NCI-H1694 (cell line): ENCODE measurements around the gene SLC35E4.
"Not testable (repeated sequence)": the region's sequence is repeated elsewhere in the genome, so short reads cannot be mapped to it uniquely, and the experiment has no call there.

Source experiments
- DNase-seq: peaks from one replicate; lab custom pipeline; 2025; lab: John Stamatoyannopoulos, UW

The SLC35E4 gene, protein sequence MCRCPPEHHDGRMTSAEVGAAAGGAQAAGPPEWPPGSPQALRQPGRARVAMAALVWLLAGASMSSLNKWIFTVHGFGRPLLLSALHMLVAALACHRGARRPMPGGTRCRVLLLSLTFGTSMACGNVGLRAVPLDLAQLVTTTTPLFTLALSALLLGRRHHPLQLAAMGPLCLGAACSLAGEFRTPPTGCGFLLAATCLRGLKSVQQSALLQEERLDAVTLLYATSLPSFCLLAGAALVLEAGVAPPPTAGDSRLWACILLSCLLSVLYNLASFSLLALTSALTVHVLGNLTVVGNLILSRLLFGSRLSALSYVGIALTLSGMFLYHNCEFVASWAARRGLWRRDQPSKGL

DNA sequence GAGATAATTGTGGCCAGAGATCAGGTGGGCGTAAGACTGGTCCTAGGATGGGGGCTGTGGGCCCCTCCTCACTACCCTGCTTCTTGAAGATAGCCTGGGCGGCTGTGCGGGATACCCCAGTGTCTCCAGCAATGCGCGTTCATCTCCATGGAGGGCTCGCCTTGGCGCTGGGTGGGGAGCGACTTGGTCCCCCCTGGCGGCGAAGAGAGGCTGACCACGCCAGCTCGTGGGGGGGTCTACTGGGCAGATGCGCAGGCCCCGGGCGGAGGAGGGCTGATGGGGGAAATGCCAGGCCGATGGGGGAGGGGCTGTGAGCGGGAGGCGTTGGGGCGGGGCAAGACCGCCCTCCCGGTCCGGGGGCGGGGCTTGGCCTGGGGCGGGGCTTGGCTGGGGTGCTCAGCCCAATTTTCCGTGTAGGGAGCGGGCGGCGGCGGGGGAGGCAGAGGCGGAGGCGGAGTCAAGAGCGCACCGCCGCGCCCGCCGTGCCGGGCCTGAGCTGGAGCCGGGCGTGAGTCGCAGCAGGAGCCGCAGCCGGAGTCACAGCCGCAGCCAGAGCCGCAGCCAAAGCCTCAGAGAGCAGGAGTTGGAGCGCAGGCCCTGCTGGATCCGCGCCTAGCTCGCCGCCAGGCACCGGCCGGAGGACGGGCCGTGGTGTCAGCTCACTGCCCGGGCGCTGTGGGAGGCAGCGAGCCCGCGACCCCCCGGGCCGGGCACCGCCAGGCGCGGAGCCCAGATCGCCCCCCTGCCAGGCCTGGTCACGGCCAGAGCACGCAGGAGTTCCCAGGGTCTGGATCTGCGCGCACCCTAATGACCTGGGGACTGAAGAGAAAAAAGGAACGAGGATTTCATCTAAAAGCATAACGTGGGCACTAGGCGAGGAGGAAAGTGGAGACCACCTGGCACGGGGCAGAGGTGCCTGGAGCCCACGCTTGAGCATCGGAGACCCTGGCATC, at the start of gene SLC35E4:
TSS of gene SLC35E4 (plus strand) at position 509 of the 953 bp plus-strand sequence. CDS start 670 bp downstream, outside the sequence.
- peak; percentile 61 for DNase-seq

DNA sequence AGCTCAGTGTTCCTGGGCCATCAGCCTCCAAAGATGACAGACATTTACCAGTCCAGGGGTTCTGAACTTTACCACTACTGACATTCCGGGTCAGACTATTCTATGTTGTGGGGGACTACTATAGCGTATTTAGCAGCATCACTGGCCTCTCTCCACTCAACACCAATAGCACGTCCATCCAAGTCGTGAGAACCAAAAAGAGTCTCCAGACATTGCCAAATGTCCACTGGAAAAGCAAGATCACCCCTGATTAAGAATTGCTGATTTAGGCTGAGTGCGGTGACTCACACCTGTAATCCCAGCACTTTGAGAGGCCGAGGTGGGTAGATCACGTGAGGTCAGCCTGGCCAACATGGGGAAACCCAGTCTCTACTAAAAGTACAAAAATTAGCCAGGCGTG, 49.2 kb upstream of the SLC35E4 start:
- DNase-seq: no peak

DNA sequence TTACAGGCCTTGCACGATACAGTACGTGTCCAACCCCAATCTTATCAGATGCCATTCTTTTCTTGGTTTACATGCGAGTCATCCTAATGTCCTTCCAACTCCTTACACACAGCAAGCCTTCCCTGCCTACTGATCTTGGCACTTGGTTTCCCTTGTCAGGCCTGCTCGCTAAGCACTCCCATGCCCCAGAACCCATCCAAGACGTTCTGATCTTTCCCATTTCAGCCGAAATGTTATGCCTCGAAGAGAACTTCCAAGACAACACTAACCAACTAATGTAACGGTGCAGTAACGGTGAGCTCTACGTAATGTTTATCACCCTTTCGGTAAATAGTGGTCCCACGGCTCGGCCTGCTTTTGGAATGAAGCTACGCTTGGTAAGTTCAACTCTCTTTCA, 44.4 kb upstream of the SLC35E4 start:
- no peak for DNase-seq

DNA sequence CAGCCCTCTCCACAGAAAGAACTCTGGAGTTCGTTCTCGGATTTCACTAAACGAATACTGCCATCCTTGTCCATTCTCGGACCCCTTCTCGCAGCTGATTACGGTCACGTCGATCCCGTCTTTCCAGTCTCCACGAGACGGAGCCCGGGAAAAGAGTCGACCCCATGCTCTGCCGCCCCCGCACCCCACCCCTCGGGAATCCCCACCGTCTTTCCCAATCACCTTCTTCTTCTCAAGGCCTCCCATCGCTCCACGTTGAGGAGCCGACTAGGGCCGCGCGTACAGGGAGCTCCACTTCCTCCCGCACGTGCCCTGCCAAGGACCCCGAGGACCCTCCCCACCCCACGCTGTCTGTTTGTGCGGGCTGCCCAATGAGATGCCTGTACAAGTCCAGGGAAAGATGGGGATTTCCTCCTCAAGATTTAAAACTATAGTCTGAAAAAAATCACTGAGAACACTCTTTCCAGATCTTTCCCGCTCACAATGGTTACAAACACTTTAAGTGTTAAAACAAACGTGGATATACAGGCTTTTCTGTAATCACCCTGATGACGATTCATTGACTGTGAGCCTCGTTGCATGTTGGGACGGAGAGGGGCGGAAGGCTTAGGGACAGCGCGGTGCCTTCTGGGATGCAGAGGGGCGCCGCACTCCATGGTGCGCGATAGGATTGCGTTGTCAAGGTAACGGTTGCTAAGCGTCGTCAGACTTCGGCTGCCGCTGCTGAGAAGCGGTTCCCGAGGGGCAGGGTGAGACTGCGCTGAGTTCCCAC, 43.8 kb upstream of the SLC35E4 start, which contains the start of gene PES1:
TSS of gene PES1 (minus strand) at position 323 of the 772 bp plus-strand sequence. CDS start at position 246, 77 bp downstream.
- DNase-seq: peak; percentile 96

DNA sequence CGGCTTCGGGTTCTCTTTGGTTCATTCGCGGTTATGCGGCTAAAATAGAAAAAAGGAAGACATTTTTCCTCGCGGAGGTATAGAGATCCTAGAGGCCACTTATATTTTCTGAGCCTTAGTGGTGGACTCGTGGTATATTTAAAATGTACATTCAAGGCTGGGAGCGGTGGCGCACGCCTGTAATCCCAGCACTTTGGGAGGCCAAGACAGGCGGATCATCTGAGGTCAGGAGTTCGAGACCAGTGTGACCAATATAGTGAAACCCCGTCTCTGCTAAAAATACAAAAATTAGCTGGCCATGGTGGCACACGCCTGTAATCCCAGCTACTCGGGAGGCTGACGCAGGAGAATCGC, 43.2 kb upstream of the SLC35E4 start:
- not testable (repeated sequence) for DNase-seq

DNA sequence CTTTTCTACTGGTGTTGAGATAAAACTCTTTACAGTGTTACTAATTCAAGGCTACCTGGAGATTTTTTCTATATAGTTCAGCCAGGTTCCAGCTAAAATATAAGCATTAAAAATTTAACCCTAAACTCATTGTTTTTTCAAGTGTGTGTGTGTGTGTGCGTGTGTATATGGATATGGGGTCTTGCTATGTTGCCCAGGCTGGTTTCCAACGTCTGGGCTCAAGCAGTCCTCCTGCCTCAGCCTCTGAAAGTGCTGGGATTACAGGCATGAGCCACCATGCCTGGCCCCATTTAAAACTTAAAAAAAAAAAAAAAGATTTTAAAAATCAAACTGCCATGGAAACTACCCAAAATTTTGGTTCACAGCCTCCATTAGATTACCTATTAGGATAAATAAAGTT, 39.4 kb upstream of the SLC35E4 start:
- DNase-seq: no peak

DNA sequence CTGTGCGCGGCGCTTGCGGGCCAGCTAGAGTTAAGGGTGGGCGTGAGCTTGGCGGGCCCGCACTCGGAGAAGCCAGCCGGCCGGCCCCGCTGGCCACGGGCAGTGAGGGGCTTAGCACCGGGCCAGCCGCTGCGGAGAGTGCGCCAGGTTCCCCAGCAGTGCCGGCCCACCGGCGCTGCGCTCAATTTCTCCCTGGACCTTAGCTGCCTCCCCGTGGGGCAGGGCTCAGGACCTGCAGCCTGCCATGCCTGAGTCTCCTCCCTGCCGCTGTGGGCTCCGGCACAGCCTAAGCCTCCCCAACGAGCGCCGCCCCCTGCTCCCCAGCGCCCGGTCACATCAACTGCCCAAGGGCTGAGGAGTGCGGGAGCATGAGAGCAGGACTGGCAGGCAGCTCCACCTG, 38.7 kb upstream of the SLC35E4 start:
- DNase-seq: no peak

DNA sequence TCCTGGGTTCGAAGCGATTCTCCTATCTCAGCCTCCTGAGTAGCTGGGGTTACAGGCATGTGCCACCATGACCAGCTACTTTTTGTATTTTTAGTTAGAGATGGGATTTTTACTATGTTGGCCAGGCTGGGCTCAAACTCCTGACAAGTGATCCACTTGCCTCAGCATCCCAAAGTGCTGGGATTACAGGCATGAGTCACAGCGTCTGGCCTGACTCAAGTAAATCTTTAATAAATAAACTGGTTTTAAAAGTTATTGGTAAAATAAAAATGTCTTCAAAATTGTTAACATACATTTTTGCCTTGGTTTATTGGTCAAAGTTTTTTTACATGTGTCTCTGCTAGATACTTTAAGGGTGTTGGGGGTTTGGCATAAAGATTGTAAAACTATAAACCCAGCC, 36.6 kb upstream of the SLC35E4 start:
- no peak for DNase-seq

DNA sequence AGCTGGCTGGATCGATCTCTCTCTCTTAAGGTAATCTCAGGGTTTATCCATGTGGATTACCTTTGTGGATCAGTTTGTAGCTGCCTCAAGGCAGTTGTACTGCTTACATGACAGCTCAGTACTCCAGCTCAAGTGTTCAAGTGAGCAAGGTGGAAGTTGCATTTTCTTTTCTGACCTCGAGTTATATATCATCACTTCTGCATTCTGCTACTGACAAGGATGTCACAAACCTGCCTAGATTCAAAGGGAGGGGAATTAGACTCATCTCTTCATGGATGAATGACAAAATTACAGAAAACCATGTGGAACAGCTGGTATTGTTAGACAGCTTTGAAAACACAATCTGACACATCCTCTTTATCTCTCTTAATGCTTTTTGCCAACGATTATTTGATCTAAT, 34.7 kb upstream of the SLC35E4 start:
- peak; percentile 50 for DNase-seq

DNA sequence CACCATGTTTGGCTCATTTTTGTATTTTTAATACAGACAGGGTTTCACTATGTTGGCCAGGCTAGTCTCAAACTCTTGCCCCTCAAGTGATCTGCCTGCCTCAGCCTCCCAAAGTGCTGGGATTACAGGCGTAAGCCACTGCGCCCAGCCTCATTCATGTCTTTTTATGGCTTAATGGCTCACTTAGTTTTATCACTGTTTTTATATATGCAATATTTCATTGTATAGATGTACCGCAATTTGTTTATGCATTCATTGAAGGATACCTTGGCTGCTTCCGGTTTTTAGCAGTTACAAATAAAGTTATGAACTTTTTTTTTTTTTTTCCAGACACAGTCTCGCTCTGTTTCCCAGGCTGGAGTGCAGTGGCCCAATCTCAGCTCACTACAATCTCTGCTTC, 34.1 kb upstream of the SLC35E4 start:
- DNase-seq: no peak

DNA sequence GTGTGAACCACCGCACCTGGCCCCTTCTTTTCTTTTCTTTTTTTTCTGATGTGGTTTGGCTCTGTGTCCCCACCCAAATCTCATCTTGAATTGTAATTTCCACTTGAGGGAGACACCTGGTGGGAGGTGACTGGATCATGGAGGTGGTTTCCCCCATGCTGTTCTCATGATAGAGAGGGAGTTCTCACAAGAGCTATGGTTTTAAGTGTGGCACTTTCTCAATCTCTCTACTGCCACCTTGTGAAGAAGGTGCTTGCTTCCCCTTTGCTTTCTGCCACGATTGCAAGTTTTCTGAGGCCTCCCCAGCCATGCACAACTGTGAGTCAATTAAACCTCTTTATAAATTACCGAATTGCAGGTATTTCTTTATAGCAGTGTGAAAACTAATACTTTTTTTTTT, 33.5 kb upstream of the SLC35E4 start:
- no peak for DNase-seq

DNA sequence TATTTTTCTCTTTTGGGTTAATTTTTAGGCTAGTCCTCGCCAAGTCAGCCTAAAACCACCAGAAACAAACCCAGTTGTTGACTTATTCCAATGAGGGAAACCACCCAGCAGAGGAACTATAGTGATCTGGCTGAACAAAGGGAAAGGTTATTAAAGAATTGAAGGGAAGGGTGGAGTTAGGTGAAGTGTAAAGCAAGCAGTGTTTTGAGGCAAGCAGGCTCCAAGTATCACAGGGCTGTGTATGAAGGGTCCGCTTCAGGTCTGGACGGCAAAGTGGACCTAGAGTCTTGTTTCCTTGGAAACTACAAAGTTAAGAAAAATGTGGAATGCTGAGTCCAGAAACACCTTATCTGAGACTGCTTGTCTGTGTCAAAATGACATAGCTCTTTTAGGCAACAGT, 31.8 kb upstream of the SLC35E4 start:
- no peak for DNase-seq

DNA sequence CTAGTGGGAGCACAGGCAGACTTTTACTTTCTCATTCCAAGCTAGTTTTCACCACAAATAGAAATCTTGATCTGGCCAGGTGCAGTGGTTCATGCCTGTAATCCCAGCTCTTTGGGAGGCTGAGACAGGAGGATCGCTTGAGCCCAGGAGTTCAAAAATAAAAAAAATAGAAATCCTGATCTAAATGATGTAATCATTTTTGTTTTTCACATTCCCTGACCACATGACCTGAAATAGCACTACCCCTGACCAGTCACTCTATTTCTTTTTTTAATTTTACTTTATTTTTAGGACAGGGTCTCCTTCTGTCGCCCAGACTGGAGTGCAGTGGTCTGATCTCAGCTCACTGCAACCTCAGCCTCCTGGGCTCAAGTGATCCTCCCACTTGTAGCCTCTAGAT, 30.9 kb upstream of the SLC35E4 start:
- no peak for DNase-seq

DNA sequence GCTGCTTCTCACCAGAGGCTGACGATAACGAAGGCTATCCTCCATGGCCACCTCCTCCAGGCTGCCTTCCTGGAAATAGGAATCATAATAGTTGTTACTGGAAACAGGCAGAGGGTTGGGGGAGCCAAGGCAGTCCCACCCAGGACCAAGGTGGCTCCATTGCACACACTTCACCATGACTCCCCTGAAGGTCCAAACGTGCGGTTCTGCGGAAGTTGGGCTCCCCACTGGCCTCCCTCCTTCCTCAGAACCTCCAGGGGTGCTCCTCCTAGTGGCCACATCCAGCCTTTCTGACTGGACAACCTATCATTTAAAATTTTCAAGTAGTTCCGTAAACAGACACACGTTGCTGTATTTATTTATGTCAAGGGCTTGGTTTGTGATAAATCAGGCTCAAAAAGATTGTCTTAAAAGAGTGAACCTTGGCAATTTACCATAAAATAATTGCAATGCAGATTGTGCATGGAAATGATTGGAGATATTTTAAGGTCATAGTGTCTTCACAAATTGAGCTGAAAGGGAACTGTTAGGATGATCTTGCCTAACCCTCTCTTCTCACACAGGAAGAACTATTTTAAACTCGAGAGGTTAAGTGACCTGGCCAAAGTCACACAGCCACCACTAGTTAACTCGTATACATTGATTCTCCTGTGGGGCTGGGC, 30.0 kb upstream of the SLC35E4 start:
- no peak for DNase-seq

DNA sequence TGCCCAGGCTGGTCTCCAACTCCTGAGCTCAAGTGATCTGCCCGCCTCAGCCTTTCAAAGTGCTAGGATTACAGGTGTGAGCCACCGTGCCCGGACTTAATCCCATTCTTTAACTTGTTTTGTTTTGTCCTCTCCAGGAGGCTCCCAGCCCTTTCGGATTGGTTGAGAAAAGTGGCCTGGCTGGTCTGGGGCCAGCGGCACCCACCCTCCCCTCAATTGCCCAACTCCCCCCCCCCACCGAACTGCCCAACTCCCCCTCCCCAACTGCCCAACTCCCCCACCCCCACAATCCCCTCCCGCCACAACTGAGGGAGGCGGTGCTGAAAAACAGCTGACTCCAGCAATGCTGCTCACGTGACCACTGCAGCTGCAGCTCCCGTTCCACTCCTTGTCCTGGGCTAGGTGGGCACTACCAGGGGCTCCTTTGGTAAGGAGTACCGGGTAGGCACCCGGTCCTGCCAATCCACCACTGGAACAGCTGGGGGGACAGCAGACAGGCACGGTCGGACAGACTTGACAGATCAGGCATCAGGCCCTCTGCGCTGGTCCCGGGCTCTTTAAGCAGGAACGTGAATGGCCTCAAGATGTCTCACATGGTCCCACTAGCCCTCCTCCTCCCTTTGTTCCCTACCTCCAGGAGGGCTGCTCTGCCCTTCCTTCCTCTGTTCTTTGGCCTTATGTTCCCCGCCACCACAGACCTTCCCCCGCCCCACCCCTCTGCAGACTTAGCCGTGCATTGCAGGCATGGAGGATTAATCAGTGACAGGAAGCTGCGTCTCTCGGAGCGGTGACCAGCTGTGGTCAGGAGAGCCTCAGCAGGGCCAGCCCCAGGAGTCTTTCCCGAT, 28.9 kb upstream of the SLC35E4 start, which contains the start of gene TCN2:
TSS of gene TCN2 (plus strand) at position 720 of the 845 bp plus-strand sequence. CDS start 158 bp downstream, outside the sequence.
- DNase-seq: no peak

DNA sequence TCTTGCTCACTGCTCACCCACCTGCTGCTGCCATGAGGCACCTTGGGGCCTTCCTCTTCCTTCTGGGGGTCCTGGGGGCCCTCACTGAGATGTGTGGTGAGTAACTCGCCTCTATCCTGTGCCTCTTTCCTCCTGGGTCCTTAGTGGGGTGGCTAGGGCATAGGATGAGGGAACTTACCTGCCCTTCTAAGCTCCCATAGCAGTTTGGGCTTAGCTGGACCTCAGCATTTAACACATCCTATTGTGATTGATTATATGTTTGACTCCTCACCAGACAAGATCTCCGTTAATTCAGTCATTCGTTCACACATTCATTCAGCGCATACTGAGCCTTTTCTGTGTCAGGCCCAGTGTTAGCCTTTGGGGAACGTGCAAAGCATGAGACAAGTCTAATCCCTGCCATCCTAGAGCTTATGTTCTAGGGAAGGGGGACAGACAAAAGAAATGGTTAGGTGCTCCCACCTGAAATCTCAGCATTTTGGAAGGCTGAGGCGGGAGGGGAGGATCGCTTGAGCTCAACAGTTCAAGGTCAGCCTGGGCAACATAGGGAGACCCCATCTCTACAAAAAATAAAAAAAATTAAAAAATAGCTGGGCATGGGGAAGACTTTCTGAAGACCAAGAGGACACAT, 28.2 kb upstream of the SLC35E4 start:
- no peak for DNase-seq

DNA sequence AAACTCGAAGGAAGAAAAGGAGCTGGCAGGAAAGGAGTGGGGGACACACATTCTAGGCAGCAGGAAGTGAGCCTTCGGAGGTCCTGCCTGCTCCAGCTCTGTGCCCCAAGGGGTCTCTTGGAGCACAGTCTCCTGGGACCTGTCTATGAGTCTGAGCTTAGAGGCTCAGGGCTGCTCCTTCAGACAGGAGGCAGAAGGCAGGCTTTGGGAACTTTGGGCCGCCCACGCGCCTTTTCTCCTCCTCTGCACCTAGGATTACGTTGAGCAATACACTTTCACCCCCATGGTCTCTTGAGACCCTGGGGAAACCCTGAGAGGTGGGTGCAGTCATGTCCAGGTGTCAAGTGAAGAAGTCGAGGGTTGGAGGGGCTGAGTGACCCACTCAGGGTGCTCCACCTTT, 27.6 kb upstream of the SLC35E4 start:
- DNase-seq: no peak

DNA sequence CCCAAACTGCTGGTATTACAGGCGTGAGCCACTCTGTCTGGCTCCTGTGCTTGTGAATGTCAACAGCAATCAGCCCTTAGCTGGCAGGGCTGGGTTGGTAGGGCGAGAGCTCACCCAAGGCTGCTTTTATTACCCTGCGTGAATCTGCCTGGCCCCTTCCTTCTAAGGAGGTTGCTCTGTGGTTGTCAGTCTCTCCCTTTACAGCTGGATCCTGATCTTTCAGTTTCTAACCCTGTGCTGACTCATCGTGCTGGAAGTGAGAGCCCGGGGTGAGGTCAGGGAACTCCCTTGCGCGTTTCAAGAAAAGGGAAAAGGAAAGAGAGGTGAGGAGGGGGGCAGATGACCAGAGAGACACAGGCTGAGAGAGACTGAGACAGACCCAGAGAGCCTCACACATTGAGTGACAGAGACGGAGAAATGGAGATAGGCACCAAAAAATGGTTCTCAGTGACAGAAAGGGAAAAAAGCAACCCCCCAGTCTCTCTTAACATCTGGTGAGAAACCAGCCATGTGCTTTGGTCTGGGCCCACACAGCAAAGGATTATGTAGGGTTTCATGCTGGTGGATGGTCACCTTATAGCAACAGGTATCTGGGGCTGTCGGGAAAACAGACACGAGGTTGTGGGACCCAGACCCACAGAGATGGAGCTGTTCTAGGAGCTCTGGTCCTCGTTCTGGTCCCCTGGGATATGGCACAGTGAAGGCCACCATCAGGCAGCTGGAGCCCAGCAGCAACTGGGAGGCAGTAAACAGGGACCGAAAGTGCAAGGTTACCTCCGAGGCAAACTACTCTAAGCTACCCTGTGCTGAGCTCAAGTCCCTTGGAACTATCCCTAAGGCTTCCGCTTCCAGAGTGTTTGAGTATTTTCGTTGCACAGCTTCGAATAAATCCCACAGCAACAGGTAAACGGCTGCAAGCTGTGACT, 26.1 kb upstream of the SLC35E4 start:
- DNase-seq: no peak

DNA sequence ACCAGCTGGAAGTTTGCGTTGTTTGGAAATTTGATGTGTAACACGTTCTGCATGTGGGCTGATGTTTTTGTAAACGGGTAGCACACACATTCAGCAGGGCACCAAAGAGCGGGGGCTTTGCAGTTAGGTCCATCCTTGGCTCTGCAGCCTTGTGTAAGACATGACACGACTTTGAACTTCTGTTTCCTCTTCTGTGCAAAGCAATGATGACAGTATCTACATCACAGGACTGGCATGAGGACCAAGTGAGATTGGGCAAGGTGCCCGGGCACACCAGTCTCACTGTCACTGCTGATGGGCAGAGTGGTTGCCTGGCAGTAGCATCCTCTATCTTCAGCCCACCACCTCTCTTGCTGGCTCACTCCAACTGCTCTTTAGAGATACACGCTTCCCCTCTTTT, 25.3 kb upstream of the SLC35E4 start:
- no peak for DNase-seq
